H9 (cell line): ENCODE data around the gene LRRK1. TPM values are rescaled to one million over a fixed set of nuclear protein-coding genes. Genes with fewer than 3 reads are reported as not detected.

ENCODE experiments used
- DNase-seq: peaks from one replicate; pipeline ENCODE4 v3.0.0-alpha.2; 2017
- H2AFZ ChIP-seq: one replicate; pipeline ENCODE4 v1.6.1; 2013; ENCODE audit warnings: mild to moderate bottlenecking, low read length, control low read depth, moderate library complexity
- H2AK5ac ChIP-seq: 2 replicates; pipeline ENCODE4 v1.6.1; 2013; ENCODE audit warnings: low read length, control low read depth, mixed read lengths; ENCODE audit not compliant: insufficient read length
- H2BK120ac ChIP-seq: one replicate; pipeline ENCODE4 v1.6.1; 2013; ENCODE audit warnings: low read depth, mild to moderate bottlenecking, low read length, control low read depth, inconsistent platforms; ENCODE audit not compliant: poor library complexity, severe bottlenecking
- H2BK12ac ChIP-seq: 2 replicates; pipeline ENCODE4 v1.6.1; 2013; ENCODE audit warnings: low read length, control low read depth, mixed read lengths, low read depth; ENCODE audit not compliant: insufficient read length
- H2BK15ac ChIP-seq: 2 replicates; pipeline ENCODE4 v1.6.1; 2013; ENCODE audit warnings: low read depth, low read length, control low read depth
- H2BK20ac ChIP-seq: one replicate; pipeline ENCODE4 v1.6.1; 2013; ENCODE audit warnings: low read depth, mild to moderate bottlenecking, low read length, control low read depth, inconsistent platforms; ENCODE audit not compliant: poor library complexity, severe bottlenecking
- H2BK5ac ChIP-seq: 2 replicates; pipeline ENCODE4 v1.6.1; 2013; ENCODE audit warnings: low read length, control low read depth, mixed read lengths; ENCODE audit not compliant: insufficient read length
- H3K14ac ChIP-seq: 2 replicates; pipeline ENCODE4 v1.6.1; 2013; ENCODE audit warnings: low read length, control low read depth; ENCODE audit not compliant: insufficient read depth
- H3K18ac ChIP-seq: 2 replicates; pipeline ENCODE4 v1.6.1; 2013; ENCODE audit warnings: low read depth, mild to moderate bottlenecking, mixed read lengths, low read length, control low read depth; ENCODE audit not compliant: insufficient read length
- H3K23ac ChIP-seq: 2 replicates; pipeline ENCODE4 v1.6.1; 2013; ENCODE audit warnings: low read length, control low read depth, mixed read lengths, low read depth; ENCODE audit not compliant: insufficient read length
- H3K23me2 ChIP-seq: 2 replicates; pipeline ENCODE4 v1.6.1; 2013; ENCODE audit warnings: low read depth, mild to moderate bottlenecking, mixed read lengths, low read length, control low read depth; ENCODE audit not compliant: insufficient read length, poor library complexity, severe bottlenecking
- H3K27ac ChIP-seq: 2 replicates; pipeline ENCODE4 v1.5.1; 2013; ENCODE audit warnings: low read length, control low read depth, mixed read lengths, low read depth; ENCODE audit not compliant: insufficient read length
- H3K27me3 ChIP-seq: 2 replicates; pipeline ENCODE4 v1.6.1; 2013; ENCODE audit warnings: low read length, control low read depth, inconsistent platforms; ENCODE audit not compliant: insufficient read depth
- H3K4ac ChIP-seq: 2 replicates; pipeline ENCODE4 v1.6.1; 2013; ENCODE audit warnings: low read depth, mild to moderate bottlenecking, control low read depth, inconsistent platforms, low read length, moderate library complexity
- H3K4me1 ChIP-seq: 2 replicates; pipeline ENCODE4 v1.6.1; 2013; ENCODE audit warnings: low read length, control low read depth, inconsistent platforms; ENCODE audit not compliant: insufficient read depth
- H3K4me2 ChIP-seq: 2 replicates; pipeline ENCODE4 v1.6.1; 2013; ENCODE audit warnings: low read length, control low read depth, mixed read lengths; ENCODE audit not compliant: insufficient read length, insufficient read depth
- H3K56ac ChIP-seq: 2 replicates; pipeline ENCODE4 v1.6.1; 2013; ENCODE audit warnings: low read depth, mild to moderate bottlenecking, mixed read lengths, low read length, control low read depth; ENCODE audit not compliant: insufficient read length
- H3K79me1 ChIP-seq: 2 replicates; pipeline ENCODE4 v1.6.1; 2013; ENCODE audit warnings: low read depth, mild to moderate bottlenecking, moderate library complexity, low read length, control low read depth, inconsistent platforms; ENCODE audit not compliant: insufficient read depth, poor library complexity, severe bottlenecking
- H3K79me2 ChIP-seq: 2 replicates; pipeline ENCODE4 v1.6.1; 2013; ENCODE audit warnings: low read length, control low read depth, inconsistent platforms; ENCODE audit not compliant: insufficient read depth
- H3K9ac ChIP-seq: 2 replicates; pipeline ENCODE4 v1.6.1; 2013; ENCODE audit warnings: low read length, control low read depth, mixed read lengths; ENCODE audit not compliant: insufficient read length; ENCODE audit errors: extremely low read depth
- H3K9me3 ChIP-seq: one replicate; pipeline ENCODE4 v1.6.1; 2013; ENCODE audit warnings: low read depth, low read length, inconsistent platforms; ENCODE audit not compliant: control insufficient read depth
- H3T11ph ChIP-seq: one replicate; pipeline ENCODE4 v1.6.1; 2013; ENCODE audit warnings: mild to moderate bottlenecking, low read length, control low read depth, inconsistent platforms
- H4K20me1 ChIP-seq: one replicate; pipeline ENCODE4 v1.6.1; 2013; ENCODE audit not compliant: control insufficient read depth, insufficient read length, insufficient read depth
- H4K5ac ChIP-seq: 2 replicates; pipeline ENCODE4 v1.6.1; 2013; ENCODE audit warnings: low read depth, mild to moderate bottlenecking, mixed read lengths, low read length, control low read depth; ENCODE audit not compliant: insufficient read length
- H4K8ac ChIP-seq: replicated peaks from 2 replicates; pipeline ENCODE4 v1.6.1; 2013; ENCODE audit warnings: low read length, control low read depth, mixed read lengths, low read depth; ENCODE audit not compliant: insufficient read length
- H4K91ac ChIP-seq: 2 replicates; pipeline ENCODE4 v1.6.1; 2013; ENCODE audit warnings: low read depth, mild to moderate bottlenecking, moderate library complexity, mixed read lengths, low read length, control low read depth; ENCODE audit not compliant: insufficient read length
- H3K27ac Mint-ChIP-seq, 3 experiments: 2 replicates in 2 of 3; 3 replicates in 1 of 3; pipeline ENCODE4 v1.8.0; 2020 to 2021; ENCODE audit warnings: mixed read lengths in 3 of 3, mild to moderate bottlenecking in 1 of 3, moderate library complexity in 1 of 3
- H3K27me3 Mint-ChIP-seq: 2 replicates; pipeline ENCODE4 v1.8.0; 2021; ENCODE audit warnings: low read depth, mild to moderate bottlenecking, moderate library complexity, mixed read lengths
- H3K36me3 Mint-ChIP-seq, 3 experiments: 2 replicates in 2 of 3; 3 replicates in 1 of 3; pipeline ENCODE4 v1.8.0; 2020 to 2021; ENCODE audit warnings: low read depth in 3 of 3, mixed read lengths in 3 of 3; ENCODE audit not compliant: insufficient read depth in 1 of 3
- H3K4me1 Mint-ChIP-seq, 2 experiments: 2 replicates each; pipeline ENCODE4 v1.8.0; 2020; ENCODE audit warnings: mixed read lengths in 2 of 2
- H3K4me3 Mint-ChIP-seq, 2 experiments: 2 replicates in 1 of 2; 3 replicates in 1 of 2; pipeline ENCODE4 v1.8.0; 2020 to 2021; ENCODE audit warnings: mild to moderate bottlenecking in 2 of 2, mixed read lengths in 2 of 2, moderate library complexity in 1 of 2
- H3K9me3 Mint-ChIP-seq, 2 experiments: 2 replicates in 1 of 2; 3 replicates in 1 of 2; pipeline ENCODE4 v1.8.0; 2020; ENCODE audit warnings: mild to moderate bottlenecking in 2 of 2, mixed read lengths in 2 of 2, moderate library complexity in 1 of 2
- CTCF ChIP-seq: fragments of 200-600 bp; sonication (generic); conservative IDR thresholded peaks from 3 replicates; pipeline ENCODE4 v1.8.0; 2021; ENCODE audit warnings: antibody characterized with exemption, mild to moderate bottlenecking
- WGBS: extraction: QIAGEN DNeasy Blood & Tissue Kit; methylation state at CpG from one replicate; pipeline ENCODE4 v1.1.7; 2013; ENCODE audit warnings: missing lambda C conversion rate, low lambda C conversion rate, mixed read lengths; ENCODE audit not compliant: insufficient read length; ENCODE audit errors: extremely low coverage; 5-methylcytosine and 5-hydroxymethylcytosine counted together
- total RNA-seq: library from RNA; stranded (reverse); gene quantifications from 2 replicates; pipeline ENCODE4 v1.2.1, GENCODE V29; 2021

The LRRK1 gene
- total RNA-seq, 1 experiment from 2014 or later = 4.0 TPM

DNA sequence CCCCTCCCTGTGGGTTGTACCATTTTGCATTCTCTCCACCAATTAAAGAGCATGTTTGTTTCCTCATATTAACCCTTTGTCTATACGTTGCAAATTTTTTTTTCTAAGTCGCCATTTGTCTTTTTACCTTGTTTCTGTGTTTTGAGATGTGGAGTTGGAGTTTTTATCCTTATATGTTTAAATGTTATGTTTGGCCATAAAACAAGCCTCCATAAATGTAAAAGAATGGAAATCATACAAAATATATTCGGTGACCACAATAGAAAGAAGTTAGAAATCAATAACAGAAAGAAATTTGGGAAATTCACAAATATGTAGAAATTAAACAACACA is 29.2 kb downstream of the LRRK1 start:
- H3K4me3 Mint-ChIP-seq = no peak overlapping the region
- Histone ChIP-seq H3K4ac (no peak overlapping the region), H4K5ac (no peak overlapping the region), H3K27me3 (no peaks in the 10 kb centered on the region), H3K79me1 (no peaks in the 10 kb centered on the region), H3K56ac (no peak overlapping the region), H2BK20ac (no peak overlapping the region), H3K23ac (no peak overlapping the region), H2AK5ac (no peak overlapping the region), H2BK120ac (no peak overlapping the region), H3K23me2 (no peaks in the 10 kb centered on the region), H3K79me2 (no peaks in the 10 kb centered on the region), H3K9ac (no peak overlapping the region), H2BK12ac (no peak overlapping the region), H4K91ac (no peak overlapping the region), H3K4me2 (no peak overlapping the region), H2AFZ (no peak overlapping the region), H4K20me1 (no peaks in the 10 kb centered on the region), H3K14ac (no peak overlapping the region), H3K9me3 (no peaks in the 10 kb centered on the region), H3T11ph (no peak overlapping the region), H4K8ac (no peak overlapping the region), H2BK15ac (no peak overlapping the region), H3K18ac (no peak overlapping the region), H2BK5ac (no peak overlapping the region), H3K4me1 (no peaks in the 10 kb centered on the region), H3K27ac (no peak overlapping the region)
- H3K27me3 Mint-ChIP-seq = no peaks in the 10 kb centered on the region
- WGBS = no CpG with 5 or more reads among the region's 3 CpGs
- peaks cover 11% of the 10 kb centered on the region in 2 experiments for H3K4me1 Mint-ChIP-seq
- H3K9me3 Mint-ChIP-seq = no peaks in the 10 kb centered on the region; a peak in 1 of 5 replicates
- TF ChIP-seq CTCF = no peak
- H3K36me3 Mint-ChIP-seq = no peaks in the 10 kb centered on the region
- H3K27ac Mint-ChIP-seq = no peak overlapping the region
- DNase-seq = no peak
